GM18519 (cell line): ENCODE data around the gene CADPS2.
A peak's percentile ranks its signal among the peaks of the same experiment; 100 is the strongest.

ENCODE experiments used
- ATAC-seq: cut with Tn5 transposase; IDR thresholded peaks from one replicate; pipeline ENCODE4 v1.9.1; 2021; ENCODE audit warnings: mild to moderate bottlenecking, moderate library complexity; ENCODE audit not compliant: unreplicated experiment, low FRiP score

CADPS2 gene

GRCh38 chr7:122886357-122887081, at the start of gene CADPS2:
Gene CADPS2 (minus strand): TSS chr7:122886460. CDS start chr7:122886337, 123 bp downstream.
- ATAC-seq: peak; percentile 60

GRCh38 chr7:122935620-122936019, 49.4 kb upstream of the CADPS2 start:
- no peak for ATAC-seq

DNA sequence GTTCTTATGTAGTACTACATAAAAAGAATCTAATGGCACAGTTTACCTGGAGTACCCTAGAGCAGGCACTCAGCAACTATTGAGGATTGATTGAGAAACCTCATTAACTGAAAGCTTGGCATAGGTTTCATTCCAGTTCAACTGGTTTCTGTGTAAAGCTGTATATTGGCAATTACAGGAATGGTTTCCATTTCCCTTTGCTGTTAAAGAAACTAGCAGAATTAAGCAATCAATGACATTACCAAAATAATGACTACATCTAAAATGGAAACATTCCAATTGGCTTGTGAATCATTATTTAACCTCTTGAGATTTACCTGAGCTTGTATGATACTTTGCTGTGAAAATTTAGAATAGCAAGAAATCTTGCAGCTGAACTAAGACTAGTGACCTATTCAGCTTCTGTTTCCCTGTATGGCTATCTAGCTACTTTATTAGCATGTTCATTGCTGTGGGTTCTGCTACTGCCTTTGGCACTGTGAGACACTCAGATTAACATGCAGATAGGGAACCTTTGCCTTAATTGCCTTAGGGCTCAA, 33.5 kb upstream of the CADPS2 start:
- ATAC-seq: no peak

DNA sequence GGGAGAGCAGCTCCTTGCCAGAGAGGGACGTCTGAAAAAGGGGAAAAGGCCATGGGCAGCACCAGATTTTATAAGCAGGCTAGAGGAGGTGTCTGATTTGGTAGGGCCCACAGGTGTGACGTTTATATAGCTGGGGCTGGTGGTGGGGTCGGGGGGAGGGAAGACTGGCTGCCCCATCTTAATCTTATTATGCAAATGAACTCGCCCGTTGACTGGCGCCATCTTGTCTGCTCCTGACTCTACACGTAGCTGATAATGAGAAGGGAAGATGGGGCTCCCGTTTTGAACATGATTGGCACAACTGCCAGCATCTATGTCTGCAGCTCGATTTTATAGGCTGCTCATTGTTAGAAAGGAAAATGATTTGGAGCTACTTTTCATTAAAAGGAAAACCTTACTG, 28.6 kb upstream of the CADPS2 start:
- no peak for ATAC-seq

DNA sequence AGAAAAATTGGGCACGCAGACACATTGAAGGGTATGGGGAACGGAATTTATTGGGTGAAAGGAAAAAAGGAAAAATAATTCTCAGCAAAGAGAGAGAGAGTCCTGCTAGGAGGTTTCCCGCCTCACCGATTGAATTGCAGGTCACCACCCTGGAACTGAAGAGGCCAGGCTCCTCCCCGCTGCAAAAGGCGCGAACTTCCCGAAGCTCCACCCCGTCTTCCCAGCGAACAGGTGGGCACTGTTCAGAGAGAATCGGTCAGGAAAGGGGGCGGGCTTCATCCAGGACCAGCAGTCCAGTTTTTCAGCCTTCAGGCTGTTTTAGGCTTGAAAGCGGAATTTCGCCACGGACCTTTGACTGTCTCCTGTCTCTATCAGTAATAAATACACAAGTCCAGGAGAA, 27.3 kb upstream of the CADPS2 start:
- ATAC-seq: no peak

- no peak for ATAC-seq
Measured at GRCh38 chr7:122902751-122903495, 16.7 kb upstream of the CADPS2 start.

- no peak for ATAC-seq
Measured at GRCh38 chr7:122901250-122901649, 15.0 kb upstream of the CADPS2 start.

DNA sequence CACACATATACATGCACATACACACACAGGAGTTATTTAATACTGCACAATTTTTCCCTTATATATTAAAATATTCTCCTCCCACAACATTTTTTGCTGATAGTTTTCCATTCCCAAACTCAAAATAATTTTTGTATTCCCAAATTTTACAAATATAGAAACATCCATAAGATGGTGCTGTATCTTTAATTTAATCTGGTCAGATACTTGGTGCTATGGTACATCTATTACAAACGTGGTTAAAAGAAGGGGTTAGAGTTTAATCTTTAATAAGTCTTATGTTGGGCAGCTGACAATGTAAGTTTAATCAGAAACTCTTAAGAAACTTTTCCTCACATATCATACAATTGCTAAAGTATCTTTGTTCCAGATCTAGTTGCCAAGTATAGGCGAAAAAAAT, 10.2 kb upstream of the CADPS2 start:
- ATAC-seq: no peak

DNA sequence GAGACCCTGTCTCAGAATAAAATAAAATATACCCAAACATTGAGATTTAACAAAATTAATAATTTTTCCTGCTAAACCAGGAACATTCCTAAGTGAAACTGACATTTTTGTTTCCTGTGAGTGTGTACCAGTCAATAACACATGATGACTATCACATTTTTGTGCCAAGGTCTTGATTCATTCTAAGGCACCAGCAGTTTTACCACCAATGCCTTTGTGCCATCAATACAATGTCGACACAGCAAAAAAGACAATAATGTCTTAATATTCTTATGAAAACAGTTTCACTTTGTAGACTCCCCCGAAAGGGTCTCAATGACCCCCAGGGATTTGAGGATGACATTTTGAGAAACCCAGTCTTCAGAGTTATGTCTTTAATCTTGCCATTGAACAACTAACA, 7.2 kb upstream of the CADPS2 start:
- ATAC-seq: no peak

GRCh38 chr7:122889116-122889515, 2.9 kb upstream of the CADPS2 start:
- ATAC-seq: no peak

GRCh38 chr7:122887848-122888247, 1.6 kb upstream of the CADPS2 start:
- no peak for ATAC-seq

DNA sequence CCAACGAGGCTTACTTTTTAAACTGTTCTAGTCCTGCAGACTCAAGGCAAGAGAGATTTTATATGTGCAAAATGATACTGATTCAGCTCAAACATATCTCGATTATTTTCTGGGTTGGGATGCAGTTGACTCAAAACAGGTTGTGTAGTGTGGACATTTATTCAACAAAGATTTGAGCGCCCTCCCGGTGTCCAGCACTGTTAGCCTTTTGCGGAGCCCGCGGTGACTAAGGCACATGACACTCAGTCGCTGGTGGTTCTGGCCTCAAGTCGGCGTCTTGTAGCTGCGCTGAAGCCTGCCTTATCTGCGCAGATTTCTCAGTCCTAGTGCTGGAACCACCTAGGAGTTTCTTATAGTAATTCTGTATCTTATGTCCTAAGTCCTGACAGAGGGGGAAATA, 938 bp upstream of the CADPS2 start:
- no peak for ATAC-seq

DNA sequence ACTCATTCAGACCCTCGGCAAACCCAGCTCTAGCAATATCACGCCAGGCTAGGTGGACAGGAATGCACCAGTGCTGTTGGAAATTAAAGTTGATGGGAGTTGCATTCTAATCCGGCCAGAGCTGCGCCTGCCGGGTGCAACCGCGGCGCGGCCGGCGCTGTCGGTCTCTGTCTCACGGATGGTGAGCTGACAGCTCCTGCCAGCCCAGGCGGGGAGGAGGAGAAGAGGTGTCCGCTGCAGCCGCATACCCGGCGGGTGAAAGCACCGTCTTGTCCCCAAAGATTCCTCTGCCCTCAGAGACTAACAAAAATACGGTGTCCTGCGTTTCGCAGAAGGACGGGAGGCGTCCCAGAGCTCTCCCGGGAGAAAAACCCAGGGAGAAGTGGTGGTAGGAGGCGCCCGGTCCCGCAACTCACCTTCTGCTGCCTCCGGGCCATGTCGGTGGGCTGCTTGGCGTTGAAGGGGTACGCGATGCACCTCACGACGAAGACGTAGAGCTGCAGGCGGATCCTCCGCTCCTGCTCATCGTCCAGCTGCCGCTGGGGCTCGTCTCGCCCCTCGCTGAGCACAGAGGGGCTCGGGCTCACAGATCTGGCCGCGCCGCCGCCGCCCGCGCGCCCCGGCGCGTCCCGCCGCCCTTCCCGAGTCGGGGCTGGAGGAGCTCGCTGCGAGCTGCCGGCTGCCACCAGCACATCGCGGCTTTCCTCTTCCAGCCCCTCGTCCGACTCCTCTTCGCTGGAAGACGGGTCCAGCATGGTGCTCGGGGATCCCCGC, 490 bp downstream of the CADPS2 start:
- peak; percentile 16 for ATAC-seq

DNA sequence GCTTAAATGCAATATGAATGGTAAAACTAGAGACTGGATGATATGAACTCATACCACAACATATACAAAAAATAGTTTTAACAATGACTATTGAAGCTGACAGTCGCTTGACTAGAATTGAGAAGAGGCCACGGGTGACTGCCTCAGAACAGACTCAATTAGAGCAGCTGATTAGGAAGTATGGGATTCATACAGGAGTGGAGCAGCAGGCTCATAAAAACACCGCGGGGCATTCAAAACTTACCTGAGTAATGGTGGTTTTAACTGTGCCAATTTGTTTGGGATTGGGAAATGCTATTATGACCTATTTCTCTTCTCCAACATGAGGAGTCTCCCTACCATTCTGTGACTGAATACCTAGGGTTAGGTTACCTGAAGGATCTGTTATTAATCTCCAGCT, 2.1 kb downstream of the CADPS2 start:
- ATAC-seq: no peak

GRCh38 chr7:122883049-122883680, 3.1 kb downstream of the CADPS2 start:
- no peak for ATAC-seq

DNA sequence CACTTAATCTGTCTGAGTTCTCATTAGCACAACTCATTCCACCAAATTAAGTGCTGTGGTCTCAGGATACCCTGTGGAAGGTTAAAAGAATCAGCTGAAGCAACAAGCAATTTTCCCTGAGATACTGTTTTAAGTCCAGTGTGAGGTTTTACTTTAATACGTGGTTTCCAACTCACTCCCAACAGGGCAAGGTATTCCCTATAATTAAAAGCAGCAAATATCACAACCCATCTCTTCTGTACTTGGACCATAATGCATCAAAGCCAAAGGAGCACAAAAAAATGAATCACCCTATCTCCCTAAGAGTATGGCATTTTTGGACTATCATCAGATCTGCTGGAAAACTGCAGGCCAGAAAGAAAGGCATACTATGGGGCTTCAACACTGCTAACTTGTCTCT, 4.9 kb downstream of the CADPS2 start:
- no peak for ATAC-seq

GRCh38 chr7:122869260-122869659, 17.0 kb downstream of the CADPS2 start:
- no peak for ATAC-seq

- no peak for ATAC-seq
Measured at GRCh38 chr7:122867471-122867980, 18.7 kb downstream of the CADPS2 start.

DNA sequence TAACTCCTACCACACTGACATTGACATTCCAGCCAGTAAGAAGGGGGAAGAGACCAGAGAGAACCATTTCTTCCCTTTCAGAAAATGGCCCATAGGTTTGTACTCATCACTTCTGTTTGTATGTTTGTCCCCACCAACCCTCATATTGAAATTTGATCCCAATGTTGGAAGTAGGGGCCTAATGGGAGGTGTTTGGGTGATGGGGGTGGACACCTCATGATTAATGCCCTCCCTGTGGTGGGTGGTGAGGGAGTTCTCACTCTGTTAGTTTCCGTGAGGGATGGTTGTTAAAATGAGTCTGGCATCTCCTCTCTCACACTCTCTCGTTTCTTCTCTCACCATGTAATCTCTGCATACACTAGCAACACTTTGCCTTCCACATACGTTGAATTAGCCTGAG, 21.4 kb downstream of the CADPS2 start:
- no peak for ATAC-seq

- no peak for ATAC-seq
Measured at GRCh38 chr7:122864016-122864415, 22.2 kb downstream of the CADPS2 start.
